C4-2B (cell line): Measurements from ENCODE around the gene HSPA1A.
"Not testable (repeated sequence)": the region's sequence is repeated elsewhere in the genome, so short reads cannot be mapped to it uniquely, and the experiment has no call there.

Experiments used
- CTCF ChIP-seq: fragments of 450-650 bp; conservative IDR thresholded peaks from 2 replicates; pipeline ENCODE4 v1.5.1; 2017; ENCODE audit warnings: mild to moderate bottlenecking
- ZFX ChIP-seq: fragments of 450-650 bp; IDR thresholded peaks from 2 replicates; pipeline ENCODE4 v1.6.1; 2017

- not testable (repeated sequence) for TF ChIP-seq CTCF, ZFX
These were observed 21.5 kb upstream of the HSPA1A start for GRCh38 chr6:31793927-31794245.
